NCI-H748 treated with DMSO at 0.1 percent for 48 hours (cell line): ENCODE data around the gene CHD6.

ENCODE experiments used
- DNase-seq: peaks from one replicate; lab custom pipeline; 2025; lab: John Stamatoyannopoulos, UW

CHD6 gene

DNA sequence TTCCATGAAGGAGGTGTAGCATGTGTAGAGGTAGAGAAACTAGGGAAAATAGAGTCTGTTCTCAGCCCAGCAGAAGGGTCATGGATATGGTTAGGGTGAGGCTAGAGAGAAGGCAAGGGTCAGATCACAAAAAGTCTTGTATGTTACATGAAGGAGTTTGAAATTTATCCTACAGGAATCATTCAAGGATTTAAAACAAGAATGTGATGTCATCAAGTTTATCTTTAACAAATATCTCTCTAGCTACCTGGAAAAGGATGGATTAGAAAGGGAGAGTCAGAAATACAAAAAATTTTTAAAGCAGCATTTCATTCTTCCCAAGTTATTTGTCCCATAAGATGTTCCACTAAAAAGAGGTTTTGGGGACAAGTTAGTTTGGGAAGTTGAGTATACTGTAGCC is 4.4 kb upstream of the CHD6 start:
- DNase-seq: no peak

DNA sequence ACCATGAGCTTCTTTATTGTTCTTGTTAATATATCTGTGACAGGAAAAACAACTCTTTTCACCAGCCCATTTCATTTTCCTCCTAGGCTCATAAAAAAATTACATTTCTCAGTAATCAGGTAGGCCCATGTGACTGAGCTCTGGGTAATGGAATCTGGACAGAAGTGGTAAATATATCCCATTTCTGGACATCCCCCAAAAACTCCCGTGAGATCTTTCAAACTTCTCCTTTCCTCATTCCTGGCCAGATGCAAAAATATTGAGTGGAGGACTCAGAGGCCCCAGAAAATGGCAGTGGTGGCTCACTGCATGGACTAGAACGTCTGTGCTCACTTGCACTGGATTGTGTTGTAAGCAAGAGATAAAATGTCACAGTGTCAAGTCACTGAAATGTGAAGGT is 3.8 kb upstream of the CHD6 start:
- DNase-seq: no peak

DNA sequence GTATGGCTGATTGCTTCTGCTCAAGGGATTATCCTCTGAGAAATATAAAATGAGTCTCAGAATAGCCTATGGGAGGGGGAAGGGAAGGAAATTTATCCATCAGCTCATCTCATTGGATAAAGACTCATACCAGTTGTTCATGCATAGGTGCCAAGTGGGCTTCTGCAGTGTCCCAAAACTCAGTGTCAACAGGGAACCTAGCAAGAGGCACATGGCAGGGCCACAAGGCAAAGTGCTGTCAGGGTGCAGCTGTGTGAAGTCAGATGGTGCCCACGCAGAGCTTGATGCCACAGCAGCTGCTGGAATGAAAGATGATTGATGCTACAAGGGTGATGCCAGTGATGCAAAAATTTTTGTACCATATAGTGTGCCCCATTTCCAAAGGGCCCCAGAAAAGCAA is 3.2 kb upstream of the CHD6 start:
- DNase-seq: no peak

DNA sequence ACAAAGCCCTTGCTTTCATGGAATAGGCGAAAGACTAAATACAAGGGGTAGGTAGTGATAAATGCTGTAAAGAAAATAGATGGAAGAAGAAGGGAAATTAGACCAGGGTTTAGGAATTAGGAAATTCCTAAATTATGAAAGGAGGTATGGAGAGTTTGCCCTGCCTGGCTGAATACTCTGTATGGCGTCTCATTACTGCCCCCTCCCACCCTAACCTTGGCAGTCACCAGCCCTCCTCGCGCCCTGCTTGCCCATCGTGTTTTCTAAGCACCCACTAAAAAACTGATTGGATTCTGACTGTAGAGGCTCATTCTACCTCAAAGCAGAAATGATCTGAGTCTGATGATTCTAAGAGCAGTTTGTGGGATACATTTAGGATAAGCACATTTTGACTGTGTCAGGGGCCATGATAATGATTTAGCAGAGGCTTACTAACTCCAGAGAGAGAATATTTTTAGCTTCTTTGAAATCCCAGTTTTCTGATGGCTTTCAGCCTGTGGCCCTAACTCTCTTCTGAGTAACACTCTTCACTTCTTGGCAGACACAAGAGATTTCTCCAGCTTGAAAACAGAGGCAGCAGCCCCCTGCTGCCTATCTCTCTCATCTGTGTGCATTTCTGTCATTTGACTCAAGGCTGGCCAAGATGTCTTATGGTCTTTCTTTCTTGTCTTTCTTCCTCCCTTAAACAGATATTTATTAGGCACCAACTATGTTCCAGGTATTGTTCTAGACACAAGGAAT is 1.4 kb upstream of the CHD6 start:
- no peak for DNase-seq

DNA sequence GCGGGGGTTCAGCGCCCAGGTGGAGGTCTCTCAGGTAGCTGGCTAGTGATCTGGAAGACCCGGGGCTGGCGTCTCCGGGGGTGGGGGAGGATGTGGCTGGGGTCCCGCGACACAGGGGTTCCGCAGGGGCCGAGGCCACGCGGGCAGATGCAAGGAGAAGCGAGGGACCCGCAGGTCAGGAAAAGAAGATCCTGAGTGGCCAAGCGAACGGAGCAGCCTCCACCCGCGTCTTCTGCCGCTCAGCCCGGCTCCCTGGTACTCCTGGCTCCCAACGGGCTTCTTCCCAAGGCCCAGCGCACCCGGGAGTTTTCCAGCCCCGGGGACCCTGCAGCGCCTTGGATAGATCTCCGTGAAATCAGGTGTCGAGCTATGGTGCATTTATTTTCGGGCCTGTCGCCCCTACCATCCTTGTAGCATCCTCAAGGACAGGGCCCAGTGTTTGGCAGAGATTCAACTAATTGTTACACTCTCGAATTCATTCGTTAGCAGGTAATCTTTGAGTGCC is 682 bp upstream of the CHD6 start:
- DNase-seq: no peak

DNA sequence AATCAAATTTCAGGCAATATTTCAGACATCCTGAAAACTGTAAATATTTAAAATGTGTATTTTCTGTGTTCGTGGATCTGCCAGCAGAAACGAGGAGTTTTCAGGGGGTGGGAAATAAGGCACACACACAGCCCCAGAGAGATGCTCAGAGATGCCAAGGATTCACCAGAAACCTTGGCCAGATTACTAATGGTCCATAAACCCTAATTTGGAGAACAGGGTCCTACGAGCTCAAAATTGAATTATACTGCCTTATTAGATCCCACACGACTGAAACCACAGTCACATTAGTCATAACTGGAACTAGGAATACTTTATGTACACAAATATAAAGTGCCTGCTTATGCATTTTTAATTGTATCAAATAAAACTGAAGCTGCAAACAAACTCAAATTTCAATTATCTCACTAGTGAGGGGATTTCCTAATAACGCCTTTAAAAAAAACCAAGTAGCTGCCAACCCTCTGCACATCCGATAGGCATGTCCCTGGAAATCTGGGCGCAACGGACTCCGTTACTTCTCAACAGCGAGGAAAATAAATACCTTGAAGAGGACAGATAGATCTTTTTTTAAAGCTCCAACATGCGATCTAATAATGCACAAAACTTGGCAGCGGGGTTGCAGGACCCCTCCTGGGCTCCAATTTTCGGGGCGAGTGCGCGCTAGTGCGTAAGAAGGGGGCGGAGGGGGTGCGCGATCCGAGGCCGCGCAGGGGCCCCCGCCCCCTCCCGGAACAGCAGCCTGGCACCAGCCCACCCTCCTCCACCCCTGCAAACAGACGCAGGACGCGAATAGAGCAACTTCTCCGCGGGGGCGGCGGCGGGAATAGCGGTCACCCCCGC is 897 bp downstream of the CHD6 start:
- DNase-seq: no peak

DNA sequence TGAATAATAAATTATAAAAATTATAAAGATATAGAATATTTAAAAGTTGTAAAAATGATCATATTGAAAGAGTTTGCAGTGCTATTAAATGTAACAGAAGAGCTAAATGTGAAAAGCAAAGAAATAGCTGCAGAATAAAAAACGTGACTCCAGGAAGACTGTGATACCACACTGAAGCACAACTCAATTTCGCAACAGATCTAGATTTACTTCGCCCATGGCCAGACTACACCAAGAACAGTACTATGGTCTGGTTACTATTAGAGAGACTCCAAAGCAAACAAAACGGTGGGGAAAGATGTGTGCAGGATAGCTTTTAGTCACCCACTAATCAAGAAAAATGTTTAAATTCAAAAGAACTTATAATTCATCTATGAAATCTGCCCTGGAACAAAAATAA is 1.9 kb downstream of the CHD6 start:
- DNase-seq: no peak

DNA sequence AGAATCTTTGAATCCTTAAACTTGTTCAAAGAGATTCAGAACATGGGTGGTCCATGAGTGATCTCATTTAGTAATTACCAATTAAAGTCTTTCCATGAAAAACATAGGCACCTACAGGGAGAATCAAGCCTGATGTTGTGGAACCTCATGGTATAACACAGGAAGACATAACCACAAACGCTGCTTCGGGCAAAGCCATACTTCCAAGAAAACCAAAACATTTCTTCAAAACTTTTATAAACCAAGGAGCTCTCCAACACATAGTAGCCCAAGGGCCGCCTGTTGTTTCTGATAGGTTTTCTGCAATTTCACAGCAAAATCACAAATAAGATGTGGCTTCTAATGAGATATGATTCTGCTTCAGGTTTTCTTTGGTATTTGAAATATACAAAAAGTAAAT is 2.5 kb downstream of the CHD6 start:
- no peak for DNase-seq

DNA sequence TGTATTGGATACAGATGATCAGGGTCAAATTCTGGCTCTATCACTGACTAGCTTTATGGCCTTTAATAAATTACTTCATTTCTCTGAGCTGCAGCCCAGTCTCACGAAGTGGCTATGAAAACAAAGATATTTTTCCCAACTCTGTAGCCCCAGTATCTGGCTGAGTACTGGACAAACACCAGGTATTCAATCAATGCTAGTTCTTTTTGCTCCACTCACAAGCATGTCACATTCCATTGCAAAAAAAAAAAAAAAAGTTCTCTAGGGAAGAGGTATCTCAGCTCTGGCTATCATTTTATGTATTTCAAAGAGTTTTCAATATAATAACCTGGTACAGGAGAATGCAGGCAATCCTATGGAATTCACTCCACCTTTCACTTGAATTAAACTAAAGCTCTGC is 3.1 kb downstream of the CHD6 start:
- no peak for DNase-seq

DNA sequence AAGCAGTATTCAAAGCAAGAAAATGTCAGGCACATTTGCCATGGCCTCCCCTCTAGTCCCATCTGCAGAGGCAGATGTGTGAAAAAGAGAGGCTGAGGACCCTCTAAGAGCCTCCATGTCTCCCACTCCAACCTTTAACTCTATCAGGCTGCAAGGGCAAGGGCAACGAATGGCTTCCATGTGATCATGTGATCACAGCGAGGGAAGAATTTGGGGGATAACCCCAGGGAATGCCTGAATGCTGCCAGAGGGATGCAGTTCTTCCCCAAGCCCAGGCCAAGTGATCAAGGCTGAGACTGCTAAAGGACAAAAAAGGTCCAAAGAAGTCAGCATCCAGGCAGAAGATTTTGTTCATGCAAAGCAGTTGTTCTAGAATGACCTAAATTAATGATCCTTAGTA is 4.9 kb downstream of the CHD6 start:
- DNase-seq: no peak

DNA sequence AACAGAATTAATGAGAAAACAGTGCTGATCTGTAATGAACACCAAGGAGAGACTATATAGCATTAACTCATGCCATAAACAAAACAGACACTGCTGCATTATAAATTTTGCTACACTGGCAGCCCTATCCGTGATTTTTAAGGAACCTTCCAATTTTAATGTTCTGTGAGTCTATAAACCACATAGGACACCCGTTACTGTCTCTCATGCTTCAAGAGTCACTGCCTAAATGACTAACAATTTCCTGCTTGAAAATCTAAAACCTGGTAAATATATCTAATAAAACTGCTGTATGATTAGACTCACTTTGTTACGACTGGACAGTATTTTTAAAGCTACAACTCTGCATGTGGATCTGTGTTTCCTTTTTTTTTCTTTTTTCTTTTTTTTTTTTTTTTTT is 8.7 kb downstream of the CHD6 start:
- DNase-seq: no peak

DNA sequence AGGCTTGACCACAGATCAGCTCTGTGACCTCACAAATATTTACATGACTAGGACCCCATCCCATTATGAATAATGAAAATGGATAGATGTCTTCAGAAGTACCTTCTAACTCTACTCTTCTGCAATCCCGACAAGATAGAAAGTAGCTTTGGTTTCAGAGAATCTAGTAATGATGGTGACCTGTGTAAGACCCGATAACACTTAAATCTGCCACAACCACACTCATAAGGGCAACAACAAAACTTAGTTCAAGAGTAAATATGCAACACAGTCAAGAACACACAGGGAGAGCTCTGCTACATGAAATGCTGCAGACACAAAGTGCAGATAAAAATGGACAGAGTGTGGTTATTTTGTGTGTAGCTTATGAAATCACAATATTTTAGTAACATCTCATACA is 9.6 kb downstream of the CHD6 start:
- DNase-seq: no peak

DNA sequence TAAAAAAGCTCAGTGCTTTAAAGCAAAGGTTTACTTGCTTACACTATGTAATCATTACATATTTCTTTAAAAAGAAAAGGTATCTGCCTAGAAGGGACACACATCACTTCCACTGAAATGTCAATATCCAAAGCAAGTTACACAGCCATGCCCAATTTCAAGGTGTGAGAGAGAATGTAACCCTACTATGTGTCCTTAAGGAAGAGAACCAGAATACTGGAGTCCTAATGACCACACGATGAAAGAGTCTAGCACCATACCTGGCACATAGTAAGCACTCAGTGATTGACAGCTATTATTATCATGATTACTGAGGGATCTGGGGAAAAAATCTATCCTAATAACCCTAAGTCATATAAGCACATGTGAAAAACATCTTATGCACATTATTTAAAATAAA is 10.4 kb downstream of the CHD6 start:
- DNase-seq: no peak

DNA sequence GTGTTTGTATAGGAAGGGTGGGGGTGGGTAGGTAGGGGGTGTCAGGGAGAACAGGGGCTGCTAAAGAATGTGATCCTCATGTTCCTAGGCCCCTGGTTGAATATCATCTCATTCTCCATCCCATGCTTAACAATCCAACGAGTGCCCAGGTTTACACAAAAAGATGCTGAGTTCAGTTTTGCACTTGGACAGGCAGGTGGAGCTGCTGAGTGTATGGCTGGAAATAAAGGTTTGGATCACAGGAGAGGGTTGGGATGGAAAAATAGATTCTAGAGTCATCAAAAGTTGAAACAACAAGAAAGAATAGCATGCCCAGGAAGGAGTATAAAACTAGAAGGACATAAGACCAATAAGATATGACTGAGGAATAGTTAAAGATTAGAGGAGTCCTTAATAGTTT is 14.2 kb downstream of the CHD6 start:
- DNase-seq: no peak

DNA sequence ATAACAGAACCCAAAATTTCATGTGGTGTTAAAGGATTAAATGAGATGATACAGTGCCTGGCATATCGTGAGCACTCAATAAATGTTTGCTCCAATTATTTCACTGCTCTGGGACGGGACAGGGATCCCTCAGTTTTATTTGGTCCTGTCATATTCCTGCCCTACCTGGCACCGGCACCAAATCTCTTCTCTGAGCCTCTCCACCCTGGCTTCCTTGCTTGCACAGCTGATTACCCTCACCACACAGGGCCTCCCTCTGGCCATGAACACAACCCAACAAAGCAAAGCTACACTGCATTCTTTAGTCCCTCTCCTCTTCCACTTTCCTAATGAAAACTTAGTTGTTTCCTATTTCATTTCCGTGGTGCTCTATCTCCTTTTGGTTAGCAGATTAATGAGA is 16.4 kb downstream of the CHD6 start:
- DNase-seq: no peak

DNA sequence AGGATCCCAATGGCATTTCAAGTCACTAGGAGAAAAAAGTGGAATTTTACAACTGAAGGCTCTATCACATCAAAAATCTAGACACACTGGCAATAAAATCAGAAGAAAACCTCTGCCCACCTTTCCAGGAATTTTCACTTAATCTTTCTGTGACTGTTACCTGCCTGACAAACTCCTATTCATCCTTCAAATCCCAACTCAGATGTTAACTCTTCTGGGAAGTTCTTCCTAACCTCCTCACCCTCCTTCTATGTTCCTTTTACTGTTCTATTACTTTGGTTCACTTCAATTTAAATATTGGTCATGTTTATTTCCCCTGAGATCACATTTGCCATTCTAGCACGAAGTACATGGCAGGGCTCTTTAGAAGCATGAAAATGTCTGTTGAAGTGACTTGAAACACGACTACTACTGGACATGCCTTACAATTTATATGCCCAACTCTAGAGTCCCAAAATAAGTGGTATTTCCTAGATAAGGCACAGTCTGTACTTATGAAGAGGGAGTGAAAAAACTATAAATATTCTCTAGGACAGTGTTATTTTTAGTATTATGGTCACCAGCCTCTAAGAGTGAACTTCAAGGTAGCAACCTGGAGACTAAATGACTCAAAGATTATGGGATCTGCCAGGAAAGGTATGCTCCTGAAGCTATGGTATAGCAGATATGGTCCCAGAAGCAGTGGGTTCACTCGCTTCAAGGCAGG is 17.1 kb downstream of the CHD6 start:
- DNase-seq: no peak

DNA sequence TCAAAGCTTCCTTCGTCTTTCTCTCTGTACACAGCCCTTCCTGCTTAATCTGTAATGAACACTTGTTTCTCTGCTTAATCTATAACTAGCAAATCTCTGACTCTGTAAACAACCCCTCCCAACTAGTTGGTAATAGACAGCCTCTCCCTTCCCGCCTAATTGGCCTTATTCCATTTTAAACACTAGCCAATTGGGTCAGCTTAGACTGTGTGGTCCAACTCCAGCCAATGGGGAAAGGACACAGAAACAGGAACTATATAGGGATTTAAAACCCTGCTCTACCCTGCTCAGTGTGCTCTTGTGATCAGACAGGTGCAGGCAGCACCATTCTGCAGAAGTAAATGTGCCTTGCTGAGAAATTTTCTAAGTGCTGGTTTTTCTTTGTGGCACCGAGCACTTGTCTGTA is 18.5 kb downstream of the CHD6 start:
- DNase-seq: no peak

DNA sequence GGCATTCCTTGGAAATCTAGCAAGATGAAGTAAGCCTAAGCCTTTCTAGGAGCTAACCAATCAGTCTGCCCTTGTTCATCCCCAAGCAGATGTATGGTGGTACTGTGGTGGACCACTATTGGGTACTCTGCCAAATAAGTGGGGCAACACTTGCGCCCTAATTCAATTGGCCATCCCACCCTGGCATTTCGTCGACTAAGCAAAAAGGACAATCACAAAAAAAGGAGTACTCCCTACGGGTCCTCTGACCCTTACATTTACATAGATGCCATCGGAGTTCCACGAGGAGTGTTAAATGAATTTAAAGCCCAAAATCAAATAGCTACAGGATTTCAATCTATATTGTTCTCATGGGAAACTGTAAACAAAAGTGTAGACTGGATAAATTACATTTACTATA is 19.5 kb downstream of the CHD6 start:
- no peak for DNase-seq

DNA sequence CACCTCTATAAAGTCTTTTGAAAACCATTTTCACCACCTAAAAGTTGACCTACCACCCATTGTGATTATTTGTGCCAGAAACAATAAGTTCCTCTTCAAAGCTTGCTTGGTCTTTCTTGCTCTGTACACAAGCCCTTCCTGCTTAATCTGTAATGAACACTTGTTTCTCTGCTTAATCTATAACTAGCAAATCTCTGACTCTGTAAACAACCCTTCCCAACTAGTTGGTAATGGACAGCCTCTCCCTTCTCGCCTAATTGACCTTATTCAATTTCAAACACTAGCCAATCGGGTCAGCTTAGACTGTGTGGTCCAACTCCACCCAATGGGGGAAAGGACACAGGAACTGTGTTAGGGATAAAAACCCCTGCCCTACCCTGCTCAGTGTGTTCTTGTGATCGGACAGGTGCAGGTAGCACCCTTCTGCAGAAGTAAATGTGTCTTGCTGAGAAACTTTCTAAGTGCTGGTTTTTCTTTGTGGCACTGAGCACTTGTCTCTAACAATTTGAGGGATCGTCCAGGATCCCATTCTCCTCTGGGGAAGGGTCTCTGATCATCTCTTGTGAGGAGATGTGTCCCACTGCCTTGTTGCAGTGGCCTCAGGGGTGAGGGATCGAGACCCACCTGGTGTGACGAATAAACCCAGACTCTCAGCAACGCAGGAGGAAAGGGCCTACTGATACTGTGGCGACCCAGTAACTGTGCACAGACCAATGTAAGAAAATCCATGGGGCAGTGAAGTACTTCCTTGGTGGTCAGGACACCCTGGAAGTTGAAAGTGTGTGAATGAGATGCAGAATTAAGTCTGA is 23.5 kb downstream of the CHD6 start:
- no peak for DNase-seq

DNA sequence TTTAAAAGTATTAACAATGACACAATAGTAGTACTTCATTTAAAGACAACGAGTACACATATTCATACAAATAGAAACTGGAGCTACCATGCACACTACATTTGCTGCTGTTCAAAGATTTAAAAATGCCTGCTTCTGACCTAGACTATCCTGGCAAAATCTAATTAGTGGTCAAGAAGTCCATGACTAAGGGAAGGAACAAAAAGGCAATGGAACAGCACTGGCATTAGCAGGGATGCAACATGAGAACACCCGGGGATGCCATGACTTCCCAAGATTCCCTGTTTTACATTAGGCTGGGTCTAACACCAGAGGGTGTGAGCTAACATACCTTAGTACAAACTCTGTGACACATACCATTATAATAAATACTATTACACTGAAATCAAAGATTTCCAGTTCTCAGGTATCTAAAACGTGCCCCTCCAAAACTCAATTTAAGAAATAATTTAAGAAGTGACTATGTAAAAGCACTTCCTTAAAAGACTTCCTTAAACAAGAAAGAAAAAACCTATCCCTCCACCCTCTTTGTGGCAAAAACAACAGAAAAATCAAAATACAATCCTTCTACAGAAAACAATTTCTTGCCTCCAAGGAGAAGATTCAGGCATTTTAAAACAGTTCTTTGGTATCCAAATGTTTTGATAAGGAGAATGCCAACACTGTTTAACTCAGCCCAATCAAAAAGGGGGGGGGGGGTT is 25.5 kb downstream of the CHD6 start:
- DNase-seq: no peak

DNA sequence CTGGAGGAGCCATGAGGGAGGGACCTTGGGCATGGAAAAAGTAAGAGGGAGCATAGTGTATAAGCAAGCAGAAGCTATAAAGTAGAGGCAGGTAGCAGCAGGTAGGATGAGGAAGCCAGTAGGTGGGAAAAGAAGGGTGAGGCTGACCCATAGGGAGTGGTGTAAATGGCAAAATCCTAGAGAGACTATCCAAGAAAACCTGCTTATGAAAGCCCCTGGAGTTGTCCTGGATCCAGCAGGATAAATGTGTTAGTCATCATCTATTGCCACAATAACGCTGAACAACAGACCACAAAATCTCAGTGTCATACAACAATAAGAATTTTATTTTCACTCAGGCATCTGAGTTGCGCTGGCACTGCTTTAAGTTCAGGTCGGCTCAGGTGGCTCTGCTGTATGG is 30.2 kb downstream of the CHD6 start:
- DNase-seq: no peak
